A673 (cell line): ENCODE measurements around the gene ZSWIM6. TPM values are rescaled to one million over a fixed set of nuclear protein-coding genes. Genes with fewer than 3 reads are reported as not detected.

Experiments used
- BruUV-seq: library from RNA; stranded (reverse); fragments of 400-500 nt; replicated peaks from 2 replicates; lab custom pipeline; 2021; lab: Mats Ljungman, UMichigan
- CTCF ChIA-PET: fragments of 300-600 bp; sonication (Branson Sonifier 250); formaldehyde crosslinking; loops from one replicate; lab custom pipeline; 2022; ENCODE audit warnings: antibody characterized with exemption; lab: Charles Lee
- POLR2A ChIA-PET: fragments of 300-600 bp; sonication (Branson Sonifier 250); formaldehyde crosslinking; loops from one replicate; lab custom pipeline; 2022; ENCODE audit warnings: antibody characterized with exemption; ENCODE audit not compliant: low non-redundant PET; lab: Charles Lee
- DNase-seq: peaks from one replicate; pipeline ENCODE4 v3.0.0-alpha.2; 2015; ENCODE audit warnings: low spot score
- H3K27ac ChIP-seq: fragments of 200-600 bp; sonication (generic); 2 replicates; pipeline ENCODE4 v1.5.1; 2016; ENCODE audit warnings: mixed run types, low read depth, mild to moderate bottlenecking, mixed read lengths, antibody characterized with exemption, low read length; ENCODE audit not compliant: poor library complexity, severe bottlenecking
- H3K27me3 ChIP-seq: fragments of 200-600 bp; sonication (generic); replicated peaks from 2 replicates; pipeline ENCODE4 v1.6.1; 2017; ENCODE audit warnings: mixed run types, low read depth, mild to moderate bottlenecking, mixed read lengths, antibody characterized with exemption, low read length; ENCODE audit not compliant: insufficient read depth, poor library complexity
- H3K36me3 ChIP-seq: fragments of 200-600 bp; sonication (generic); 2 replicates; pipeline ENCODE4 v1.6.1; 2016; ENCODE audit warnings: mixed run types, mild to moderate bottlenecking, mixed read lengths, antibody characterized with exemption, low read length; ENCODE audit not compliant: insufficient read depth, poor library complexity, severe bottlenecking
- H3K4me1 ChIP-seq: fragments of 200-600 bp; sonication (generic); 2 replicates; pipeline ENCODE4 v1.6.1; 2017; ENCODE audit warnings: mixed run types, mild to moderate bottlenecking, mixed read lengths, antibody characterized with exemption, low read length; ENCODE audit not compliant: insufficient read depth, poor library complexity, severe bottlenecking
- H3K4me3 ChIP-seq: fragments of 200-600 bp; sonication (generic); 2 replicates; pipeline ENCODE4 v1.5.1; 2016; ENCODE audit warnings: low read depth, mixed run types, mild to moderate bottlenecking, mixed read lengths, low read length; ENCODE audit not compliant: poor library complexity, severe bottlenecking
- H3K9me3 ChIP-seq: fragments of 200-600 bp; sonication (generic); 2 replicates; pipeline ENCODE4 v1.6.1; 2016; ENCODE audit warnings: mixed run types, low read depth, mild to moderate bottlenecking, mixed read lengths, antibody characterized with exemption, low read length; ENCODE audit not compliant: poor library complexity, severe bottlenecking
- EZH2 ChIP-seq: fragments of 200-600 bp; sonication (generic); IDR thresholded peaks from 2 replicates; pipeline ENCODE4 v1.6.1; 2017; ENCODE audit warnings: borderline replicate concordance, low read depth, mild to moderate bottlenecking, mixed read lengths, antibody characterized with exemption, low read length; ENCODE audit not compliant: poor library complexity, severe bottlenecking
- intact Hi-C: fragments of 100-400 bp; cut with micrococcal nuclease; formaldehyde crosslinking; loops from one replicate; pipeline ENCODE4 v1.10.0; 2022; ENCODE audit not compliant: unreplicated experiment
- total RNA-seq: library from RNA; stranded (reverse); gene quantifications from 2 replicates; pipeline ENCODE4 v1.2.3, GENCODE V29; 2021
- TF ChIP-seq, protein P1 (sequence below): fragments of 300-800, 200-600 bp; sonication (generic); conservative IDR thresholded peaks from 2 replicates; pipeline ENCODE4 v1.5.1; 2017; ENCODE audit warnings: low read depth, mild to moderate bottlenecking, antibody characterized with exemption, low read length, moderate library complexity, mixed read lengths

Gene ZSWIM6
- total RNA-seq, 1 experiment from 2014 or later, result 47.3 TPM

DNA sequence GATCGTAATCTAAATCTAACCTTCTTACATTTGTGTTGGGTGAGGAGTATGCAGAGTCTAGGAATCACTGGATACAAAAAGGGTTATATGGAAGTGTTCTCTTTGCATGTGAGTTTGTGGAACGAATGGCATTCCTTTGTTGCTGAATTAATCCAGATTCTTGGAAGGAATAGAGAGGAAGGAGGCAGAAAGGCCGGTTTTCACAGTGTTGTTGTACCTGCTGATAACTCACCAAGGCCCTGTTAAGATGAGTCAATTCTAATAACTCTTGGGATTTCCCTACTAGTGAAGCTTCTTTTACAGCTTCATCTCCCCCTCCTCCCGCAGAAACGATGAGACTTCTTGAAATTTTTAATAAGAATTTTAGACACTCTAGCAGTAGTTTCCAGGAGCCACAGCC lies 84.0 kb downstream of the ZSWIM6 start:
- BruUV-seq, result no TSS peak
- TF ChIP-seq, protein P1, sequence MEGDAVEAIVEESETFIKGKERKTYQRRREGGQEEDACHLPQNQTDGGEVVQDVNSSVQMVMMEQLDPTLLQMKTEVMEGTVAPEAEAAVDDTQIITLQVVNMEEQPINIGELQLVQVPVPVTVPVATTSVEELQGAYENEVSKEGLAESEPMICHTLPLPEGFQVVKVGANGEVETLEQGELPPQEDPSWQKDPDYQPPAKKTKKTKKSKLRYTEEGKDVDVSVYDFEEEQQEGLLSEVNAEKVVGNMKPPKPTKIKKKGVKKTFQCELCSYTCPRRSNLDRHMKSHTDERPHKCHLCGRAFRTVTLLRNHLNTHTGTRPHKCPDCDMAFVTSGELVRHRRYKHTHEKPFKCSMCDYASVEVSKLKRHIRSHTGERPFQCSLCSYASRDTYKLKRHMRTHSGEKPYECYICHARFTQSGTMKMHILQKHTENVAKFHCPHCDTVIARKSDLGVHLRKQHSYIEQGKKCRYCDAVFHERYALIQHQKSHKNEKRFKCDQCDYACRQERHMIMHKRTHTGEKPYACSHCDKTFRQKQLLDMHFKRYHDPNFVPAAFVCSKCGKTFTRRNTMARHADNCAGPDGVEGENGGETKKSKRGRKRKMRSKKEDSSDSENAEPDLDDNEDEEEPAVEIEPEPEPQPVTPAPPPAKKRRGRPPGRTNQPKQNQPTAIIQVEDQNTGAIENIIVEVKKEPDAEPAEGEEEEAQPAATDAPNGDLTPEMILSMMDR, result no peak
- TF ChIP-seq EZH2, result no peak
- Histone ChIP-seq H3K27me3 (no peaks in the 10 kb centered on the region), H3K36me3 (no peaks in the 10 kb centered on the region), H3K27ac (peak overlapping the region; percentile 39), H3K4me1 (peaks cover 43% of the 10 kb centered on the region), H3K9me3 (no peaks in the 10 kb centered on the region), H3K4me3 (no peak overlapping the region)
- intact Hi-C loops, result no loop called here
- DNase-seq, result no peak
- POLR2A ChIA-PET, result no interaction called here
- CTCF ChIA-PET, result no interaction called here

DNA sequence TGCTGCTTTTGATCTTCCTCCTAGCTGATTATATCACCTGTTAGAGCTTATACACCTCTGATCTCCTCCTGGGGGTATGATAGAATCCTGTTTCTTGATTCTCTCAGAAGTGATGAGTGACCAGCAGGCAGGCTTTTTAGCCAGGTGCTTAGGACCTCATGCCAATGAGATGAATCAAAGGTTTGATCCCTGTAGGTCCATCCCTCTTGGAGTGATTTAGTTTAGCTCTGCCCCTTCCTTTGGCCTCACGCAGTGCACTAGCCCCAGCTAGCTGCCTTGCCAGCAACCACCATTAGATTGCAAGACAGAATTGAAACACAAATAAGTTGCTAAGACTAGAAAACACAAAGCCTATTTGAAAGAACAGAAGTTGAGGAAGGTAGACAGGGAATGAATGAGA lies 84.4 kb downstream of the ZSWIM6 start:
- no peaks in the 10 kb centered on the region for H3K27me3 ChIP-seq
- H3K36me3 ChIP-seq, result no peaks in the 10 kb centered on the region
- H3K4me1 ChIP-seq, result peaks cover 43% of the 10 kb centered on the region
- intact Hi-C loops, result no loop called here
- no peak overlapping the region for H3K27ac ChIP-seq
- TF ChIP-seq, protein P1, result no peak
- TF ChIP-seq EZH2, result no peak
- no peak for DNase-seq
- CTCF ChIA-PET, result no interaction called here
- H3K9me3 ChIP-seq, result no peaks in the 10 kb centered on the region
- POLR2A ChIA-PET, result no interaction called here
- no peak overlapping the region for H3K4me3 ChIP-seq
- BruUV-seq, result no TSS peak

DNA sequence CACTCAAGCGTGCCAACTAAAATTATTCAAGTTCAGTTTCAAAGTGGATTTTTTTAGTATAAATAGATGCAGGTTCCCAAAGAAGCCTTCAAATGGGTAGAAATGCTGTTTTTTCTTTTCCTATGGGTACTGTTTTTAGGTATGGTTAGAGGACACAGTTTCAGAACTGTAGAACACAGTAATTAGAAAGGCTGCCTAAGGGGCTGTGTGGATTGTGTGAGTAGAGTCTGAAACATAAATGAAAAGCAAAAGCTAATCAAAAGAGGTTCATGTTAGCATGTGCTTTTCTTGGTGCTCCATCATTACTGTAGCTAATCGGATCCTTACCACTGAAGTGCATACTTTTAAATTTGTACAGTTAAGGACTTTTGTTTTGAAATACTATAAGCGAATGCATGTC lies 85.3 kb downstream of the ZSWIM6 start:
- Histone ChIP-seq H3K27ac (no peak overlapping the region), H3K36me3 (no peaks in the 10 kb centered on the region), H3K27me3 (no peaks in the 10 kb centered on the region), H3K4me1 (peaks cover 43% of the 10 kb centered on the region), H3K9me3 (peaks cover 6% of the 10 kb centered on the region), H3K4me3 (no peak overlapping the region)
- no peak for DNase-seq
- CTCF ChIA-PET, result no interaction called here
- no peak for TF ChIP-seq EZH2
- TF ChIP-seq, protein P1, result no peak
- intact Hi-C loops, result no loop called here
- POLR2A ChIA-PET, result no interaction called here
- no TSS peak for BruUV-seq
